Progenitor cell of endocrine pancreas (in vitro differentiated cells): ENCODE results near the gene PAPOLG. TPM values are rescaled to one million over a fixed set of nuclear protein-coding genes. Genes with fewer than 3 reads are reported as not detected.

Experiments used
- DNase-seq: peaks from one replicate; pipeline ENCODE4 v3.0.0; 2021; ENCODE audit warnings: low spot score; ENCODE audit not compliant: unreplicated experiment
- H3K27ac Mint-ChIP-seq: 2 replicates; pipeline ENCODE4 v1.8.0; 2021; ENCODE audit warnings: mild to moderate bottlenecking, moderate library complexity, mixed read lengths
- H3K27me3 Mint-ChIP-seq: 2 replicates; pipeline ENCODE4 v1.8.0; 2021; ENCODE audit warnings: mixed read lengths
- H3K36me3 Mint-ChIP-seq: 2 replicates; pipeline ENCODE4 v1.8.0; 2022; ENCODE audit warnings: mixed read lengths; ENCODE audit not compliant: insufficient read depth
- H3K4me1 Mint-ChIP-seq: 2 replicates; pipeline ENCODE4 v1.8.0; 2021; ENCODE audit warnings: low read depth, mixed read lengths
- H3K4me3 Mint-ChIP-seq: 2 replicates; pipeline ENCODE4 v1.8.0; 2021; ENCODE audit warnings: low read depth, mild to moderate bottlenecking, moderate library complexity, mixed read lengths
- H3K9me3 Mint-ChIP-seq: 2 replicates; pipeline ENCODE4 v1.8.0; 2021; ENCODE audit warnings: low read depth, mixed read lengths
- total RNA-seq: library from RNA; stranded (reverse); gene quantifications from 2 replicates; pipeline ENCODE4 v1.2.1, GENCODE V29; 2021
- TF ChIP-seq, protein P1 (sequence below): fragments of 200-600 bp; sonication (generic); IDR thresholded peaks from one replicate; pipeline ENCODE4 v1.5.0; 2021; ENCODE audit warnings: antibody characterized with exemption, mild to moderate bottlenecking; ENCODE audit not compliant: unreplicated experiment

PAPOLG gene
- total RNA-seq, 1 donor from 2014 or later = 31.8 TPM

GRCh38 chr2:60819155-60819862 lies 63.2 kb downstream of the PAPOLG start:
- Mint-ChIP-seq H3K4me1 (no peaks in the 10 kb centered on the region), H3K27me3 (no peaks in the 10 kb centered on the region), H3K4me3 (no peak overlapping the region), H3K27ac (no peak overlapping the region), H3K9me3 (no peaks in the 10 kb centered on the region), H3K36me3 (no peaks in the 10 kb centered on the region)
- TF ChIP-seq, protein P1, sequence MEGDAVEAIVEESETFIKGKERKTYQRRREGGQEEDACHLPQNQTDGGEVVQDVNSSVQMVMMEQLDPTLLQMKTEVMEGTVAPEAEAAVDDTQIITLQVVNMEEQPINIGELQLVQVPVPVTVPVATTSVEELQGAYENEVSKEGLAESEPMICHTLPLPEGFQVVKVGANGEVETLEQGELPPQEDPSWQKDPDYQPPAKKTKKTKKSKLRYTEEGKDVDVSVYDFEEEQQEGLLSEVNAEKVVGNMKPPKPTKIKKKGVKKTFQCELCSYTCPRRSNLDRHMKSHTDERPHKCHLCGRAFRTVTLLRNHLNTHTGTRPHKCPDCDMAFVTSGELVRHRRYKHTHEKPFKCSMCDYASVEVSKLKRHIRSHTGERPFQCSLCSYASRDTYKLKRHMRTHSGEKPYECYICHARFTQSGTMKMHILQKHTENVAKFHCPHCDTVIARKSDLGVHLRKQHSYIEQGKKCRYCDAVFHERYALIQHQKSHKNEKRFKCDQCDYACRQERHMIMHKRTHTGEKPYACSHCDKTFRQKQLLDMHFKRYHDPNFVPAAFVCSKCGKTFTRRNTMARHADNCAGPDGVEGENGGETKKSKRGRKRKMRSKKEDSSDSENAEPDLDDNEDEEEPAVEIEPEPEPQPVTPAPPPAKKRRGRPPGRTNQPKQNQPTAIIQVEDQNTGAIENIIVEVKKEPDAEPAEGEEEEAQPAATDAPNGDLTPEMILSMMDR = no peak
- DNase-seq = no peak

DNA sequence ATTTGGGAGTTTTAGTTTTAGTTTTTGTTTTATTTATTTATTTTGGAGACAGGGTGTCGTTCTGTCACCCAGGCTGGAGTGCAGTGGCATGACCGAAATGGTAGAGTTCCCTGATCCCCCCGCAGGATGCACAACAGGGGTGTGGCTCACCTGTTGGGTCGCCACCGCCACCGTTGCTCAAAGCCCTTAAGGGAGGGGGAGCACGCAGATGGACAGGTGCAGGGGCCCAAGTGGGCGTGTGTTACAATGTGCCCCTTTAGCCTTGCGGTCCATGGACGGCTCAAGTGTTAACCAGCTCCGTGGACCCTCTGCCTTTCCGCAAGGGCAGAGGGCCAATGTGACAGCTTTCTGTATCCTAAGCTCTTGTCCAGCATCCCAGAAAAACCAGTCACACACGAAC lies 63.9 kb downstream of the PAPOLG start:
- Mint-ChIP-seq H3K4me1 (no peaks in the 10 kb centered on the region), H3K9me3 (no peaks in the 10 kb centered on the region), H3K27me3 (no peaks in the 10 kb centered on the region), H3K27ac (no peak overlapping the region), H3K36me3 (no peaks in the 10 kb centered on the region), H3K4me3 (no peak overlapping the region)
- TF ChIP-seq, protein P1 = no peak
- DNase-seq = no peak

- TF ChIP-seq, protein P1 = no peak
- no peaks in the 10 kb centered on the region for H3K4me1 Mint-ChIP-seq
- no peaks in the 10 kb centered on the region for H3K27me3 Mint-ChIP-seq
- H3K36me3 Mint-ChIP-seq = no peaks in the 10 kb centered on the region
- H3K27ac Mint-ChIP-seq = no peak overlapping the region
- no peak for DNase-seq
- no peaks in the 10 kb centered on the region for H3K9me3 Mint-ChIP-seq
- no peak overlapping the region for H3K4me3 Mint-ChIP-seq
Measured at GRCh38 chr2:60820416-60821132, 64.5 kb downstream of the PAPOLG start.

DNA sequence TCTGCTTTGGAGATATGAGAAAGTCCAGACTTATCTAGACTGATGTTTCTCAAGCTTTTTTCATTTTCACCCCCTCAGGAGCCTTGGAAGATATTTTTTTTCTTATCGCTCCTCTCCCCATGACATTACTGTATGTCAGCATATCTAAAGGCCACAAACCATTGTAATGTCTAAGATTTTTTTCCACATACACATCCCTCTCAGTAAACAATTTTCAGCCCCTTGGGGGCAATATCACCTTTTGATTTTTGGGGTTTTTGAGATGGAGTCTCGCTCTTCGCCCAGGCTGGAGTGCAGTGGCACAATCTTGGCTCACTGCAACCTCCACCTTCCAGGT lies 65.0 kb downstream of the PAPOLG start:
- Mint-ChIP-seq H3K4me1 (no peaks in the 10 kb centered on the region), H3K27me3 (no peaks in the 10 kb centered on the region), H3K9me3 (no peaks in the 10 kb centered on the region), H3K36me3 (no peaks in the 10 kb centered on the region), H3K4me3 (no peak overlapping the region), H3K27ac (no peak overlapping the region)
- DNase-seq = no peak
- TF ChIP-seq, protein P1 = no peak

DNA sequence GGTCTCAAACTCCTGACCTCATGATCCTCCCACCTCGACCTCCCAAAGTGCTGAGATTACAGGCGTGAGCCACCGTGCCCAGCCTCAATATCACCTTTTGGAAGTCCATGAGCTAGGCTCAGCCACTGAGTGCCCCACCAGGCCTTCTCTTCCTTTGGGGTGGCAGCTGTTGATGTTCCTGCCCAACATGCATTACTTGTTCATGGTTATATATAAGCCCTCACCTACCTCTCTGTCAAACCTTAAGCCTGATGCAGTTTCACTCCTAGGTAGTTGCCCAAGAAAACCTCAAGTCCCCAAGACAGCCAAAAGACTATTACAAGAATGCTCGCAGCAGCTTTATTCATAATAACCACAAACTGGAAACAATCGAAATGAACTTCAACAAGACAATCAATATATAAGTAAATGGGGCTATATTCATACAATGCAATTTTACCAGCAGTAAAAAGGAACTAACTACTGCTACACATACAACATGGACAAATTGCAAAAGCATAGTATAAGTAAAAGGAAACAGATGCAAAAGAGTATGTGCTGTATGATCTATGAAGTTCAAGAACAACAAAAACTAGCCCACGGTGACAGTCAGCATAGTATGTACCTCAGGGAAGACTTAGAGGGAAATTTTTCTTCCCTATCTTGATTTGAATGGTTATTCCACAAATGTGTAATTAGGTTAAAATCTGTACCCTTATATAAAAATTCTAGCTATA lies 65.7 kb downstream of the PAPOLG start:
- Mint-ChIP-seq H3K4me3 (no peak overlapping the region), H3K27ac (no peak overlapping the region), H3K4me1 (no peaks in the 10 kb centered on the region), H3K9me3 (no peaks in the 10 kb centered on the region), H3K27me3 (no peaks in the 10 kb centered on the region), H3K36me3 (no peaks in the 10 kb centered on the region)
- TF ChIP-seq, protein P1 = no peak
- DNase-seq = no peak
